GM23338 (cell line): ENCODE data around the gene ZNRF2.

Source experiments
- CREB1 ChIP-seq: fragments of 250-450 bp; sonication (Bioruptor Pico); IDR thresholded peaks from 2 replicates; pipeline ENCODE4 v1.5.0; 2020; ENCODE audit warnings: low read depth, mild to moderate bottlenecking, moderate library complexity
- CTCF ChIP-seq, 2 experiments: fragments of 200-600 bp in 1 of 2; sonication (generic) in 1 of 2; conservative IDR thresholded peaks; 2 replicates each; pipeline versions ENCODE4 v1.5.1 to v1.6.1; 2016 to 2017; ENCODE audit warnings: antibody characterized with exemption in 2 of 2, low read depth in 2 of 2, mild to moderate bottlenecking in 2 of 2, moderate library complexity in 1 of 2
- EZH2 ChIP-seq: fragments of 200-600 bp; sonication (generic); IDR thresholded peaks from one replicate; pipeline ENCODE4 v1.8.0; 2017; ENCODE audit warnings: antibody characterized with exemption, mild to moderate bottlenecking, low read depth; ENCODE audit not compliant: unreplicated experiment
- EZH2phosphoT487 ChIP-seq: fragments of 200-600 bp; sonication (generic); IDR thresholded peaks from one replicate; pipeline ENCODE4 v1.8.1; 2018; ENCODE audit warnings: antibody characterized with exemption; ENCODE audit not compliant: unreplicated experiment
- JUNB ChIP-seq: IDR thresholded peaks from one replicate; pipeline ENCODE4 v1.6.1; 2016; ENCODE audit warnings: antibody characterized with exemption; ENCODE audit not compliant: unreplicated experiment
- POLR2AphosphoS5 ChIP-seq: IDR thresholded peaks from 2 replicates; pipeline ENCODE4 v1.6.1; 2016; ENCODE audit warnings: antibody characterized with exemption, low read depth
- REST ChIP-seq: IDR thresholded peaks from one replicate; pipeline ENCODE4 v1.6.1; 2018; ENCODE audit warnings: antibody characterized with exemption; ENCODE audit not compliant: unreplicated experiment
- STAT1 ChIP-seq: IDR thresholded peaks from one replicate; pipeline ENCODE4 v1.6.1; 2016; ENCODE audit warnings: antibody characterized with exemption; ENCODE audit not compliant: unreplicated experiment
- ZNF114 ChIP-seq: fragments of 250-450 bp; sonication (Bioruptor Pico); IDR thresholded peaks from 2 replicates; pipeline ENCODE4 v1.5.0; 2020; ENCODE audit warnings: mild to moderate bottlenecking, moderate library complexity
- ZNF462 ChIP-seq: fragments of 250-450 bp; sonication (Bioruptor Pico); IDR thresholded peaks from 2 replicates; pipeline ENCODE4 v1.5.0; 2020; ENCODE audit warnings: mild to moderate bottlenecking, moderate library complexity

GRCh38 chr7:30303312-30304039 lies 19.1 kb downstream of the ZNRF2 start:
- no peak for TF ChIP-seq CTCF (conservative IDR thresholded peaks at IDR 0.05; ENCODE audit: low read depth in 2 of 2)
- no peak for TF ChIP-seq POLR2AphosphoS5
- no peak for TF ChIP-seq EZH2
- no peak for TF ChIP-seq REST
- TF ChIP-seq ZNF114 = no peak
- no peak for TF ChIP-seq ZNF462 (CRISPR knock-in tag)
- no peak for TF ChIP-seq CREB1 (CRISPR knock-in tag)
- no peak for TF ChIP-seq EZH2phosphoT487
- TF ChIP-seq JUNB = no peak
- no peak for TF ChIP-seq STAT1
